GM21526 (cell line): ENCODE measurements around the gene C1orf116.

Source experiments
- ATAC-seq: cut with Tn5 transposase; IDR thresholded peaks from one replicate; pipeline ENCODE4 v1.9.1; 2021; ENCODE audit warnings: moderate library complexity; ENCODE audit not compliant: unreplicated experiment, low FRiP score

C1orf116 gene

GRCh38 chr1:207032528-207033017 is at the start of gene C1orf116:
Gene C1orf116, minus strand, starts transcription at chr1:207032756. Its CDS starts 5,158 bp downstream, at chr1:207027598.
- ATAC-seq, result no peak

DNA sequence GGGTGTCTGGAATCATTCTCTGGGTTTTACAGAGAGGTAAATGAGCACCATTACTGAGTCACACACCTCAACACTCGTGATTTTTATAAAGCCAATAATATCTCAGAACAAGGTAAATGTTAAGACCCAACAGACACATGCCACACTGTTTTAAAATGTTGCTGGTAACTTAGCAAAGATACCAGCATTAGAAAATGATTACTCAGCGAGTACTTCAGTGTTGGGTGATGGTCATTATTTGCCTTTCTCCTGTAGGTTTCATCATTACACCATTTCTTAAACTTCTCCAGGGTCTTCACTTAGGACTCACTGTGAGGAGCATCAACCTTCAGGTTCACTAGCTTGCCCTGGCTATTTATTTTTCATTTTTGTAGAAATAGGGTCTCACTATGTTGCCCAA is 49.2 kb upstream of the C1orf116 start:
- no peak for ATAC-seq

GRCh38 chr1:207081088-207081487 is 48.5 kb upstream of the C1orf116 start:
- no peak for ATAC-seq

- no peak for ATAC-seq
Observed at GRCh38 chr1:207079706-207080241, 47.2 kb upstream of the C1orf116 start.

DNA sequence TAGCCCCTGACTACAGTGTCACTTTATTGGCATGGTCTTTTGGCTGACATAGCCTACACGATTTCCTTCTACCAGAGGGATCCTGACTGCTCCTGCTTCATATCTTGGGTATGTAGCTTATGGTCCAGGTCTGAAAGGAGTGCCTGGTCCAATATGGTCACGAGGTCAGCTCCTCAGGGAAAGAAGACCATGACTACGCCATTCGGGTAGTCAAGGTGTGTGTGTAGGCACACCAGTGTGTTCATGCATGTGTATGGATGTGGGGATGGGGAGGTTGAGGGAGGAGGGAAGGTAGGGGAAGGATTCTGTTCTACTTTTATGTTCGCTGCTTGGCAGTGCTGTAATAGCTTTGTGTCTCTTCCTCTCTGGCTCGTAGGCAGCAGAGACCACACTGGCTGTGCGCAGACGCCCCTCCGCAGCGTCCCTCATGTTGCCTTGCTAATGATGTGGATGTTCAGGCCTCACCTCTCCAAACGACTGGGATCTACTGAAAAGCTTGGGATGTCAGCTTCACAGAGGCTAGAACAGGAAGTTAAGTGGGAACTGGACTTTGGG is 46.1 kb upstream of the C1orf116 start:
- ATAC-seq, result no peak

- ATAC-seq, result peak; percentile 55
Observed at GRCh38 chr1:207077470-207078377, 45.2 kb upstream of the C1orf116 start.

- no peak for ATAC-seq
Observed at GRCh38 chr1:207077012-207077411, 44.5 kb upstream of the C1orf116 start.

DNA sequence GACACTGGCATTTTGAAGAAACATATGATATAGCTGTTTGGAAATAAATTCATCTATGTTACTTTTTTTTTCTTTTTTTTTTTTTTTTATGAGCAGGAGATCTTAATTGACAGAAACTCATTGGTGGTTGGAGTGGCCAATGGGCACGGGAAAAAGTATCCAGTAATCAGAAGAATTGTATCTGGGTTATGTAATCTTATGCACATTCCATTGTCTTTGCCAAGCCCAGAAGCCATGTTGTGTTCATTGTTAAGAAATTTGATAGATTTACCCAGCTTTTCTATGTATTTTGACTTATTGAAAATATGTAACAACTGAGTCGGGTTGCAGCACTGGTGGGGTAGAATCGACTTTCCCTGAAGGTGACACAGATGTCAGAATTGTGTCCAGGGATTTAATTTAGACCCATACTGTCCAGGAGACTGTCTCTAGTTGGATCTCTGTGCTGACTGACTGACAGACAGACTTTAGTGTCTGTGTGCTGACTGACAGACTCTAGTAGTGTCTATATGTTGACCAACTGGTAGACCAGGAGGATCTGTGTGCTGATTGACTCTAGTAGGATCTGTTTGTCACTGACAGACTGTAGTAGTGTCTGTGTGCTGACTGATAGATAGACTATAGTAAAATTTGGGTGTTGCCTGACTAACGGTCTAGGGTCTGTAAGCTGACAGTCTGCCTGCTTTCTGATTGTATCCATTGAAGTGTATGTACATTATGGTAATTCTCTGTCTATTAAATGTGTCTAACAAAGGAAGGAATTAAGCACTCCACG is 43.8 kb upstream of the C1orf116 start:
- no peak for ATAC-seq

DNA sequence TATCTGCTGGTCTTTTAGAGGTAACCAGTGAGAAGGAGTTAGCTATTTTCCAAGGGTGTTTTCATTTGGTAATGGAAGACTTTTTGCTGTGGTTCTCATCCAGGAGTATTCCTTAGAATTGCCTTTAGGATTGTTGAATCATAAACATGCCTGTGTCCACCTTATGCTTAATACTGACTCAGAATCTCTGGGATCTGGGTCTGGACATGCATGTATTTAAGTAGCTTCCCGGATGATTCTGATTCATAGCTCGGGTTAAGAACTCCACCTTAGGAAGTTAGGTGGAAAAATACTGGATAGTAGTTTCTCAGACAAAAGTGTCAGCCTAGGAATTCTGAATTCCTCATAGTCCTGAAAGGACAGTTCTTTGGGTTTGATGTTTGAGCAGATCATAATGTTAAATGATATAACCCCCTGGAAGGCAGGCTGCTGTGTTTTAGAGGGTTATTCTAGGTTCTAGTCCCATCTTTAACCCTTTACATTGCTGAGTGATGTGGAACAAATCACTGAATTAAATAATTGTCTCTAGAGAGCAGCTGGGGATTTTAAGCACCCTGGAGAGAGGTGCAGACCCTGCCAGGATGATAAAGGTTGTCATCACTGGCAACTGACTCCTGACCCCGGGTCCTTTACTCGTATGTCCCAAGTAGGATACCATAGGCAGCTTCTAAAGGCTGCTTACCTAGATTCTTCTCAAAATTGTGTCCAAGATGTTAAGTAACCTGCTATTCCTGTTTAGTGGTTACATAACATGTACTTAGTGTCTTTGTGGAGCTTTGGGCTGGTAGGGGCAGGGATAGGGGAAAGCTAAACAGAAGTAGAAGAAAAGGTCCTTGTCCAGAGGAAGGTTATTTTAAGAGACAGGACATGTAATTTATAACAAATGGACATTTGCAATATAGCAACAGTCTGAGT is 41.6 kb upstream of the C1orf116 start:
- no peak for ATAC-seq

DNA sequence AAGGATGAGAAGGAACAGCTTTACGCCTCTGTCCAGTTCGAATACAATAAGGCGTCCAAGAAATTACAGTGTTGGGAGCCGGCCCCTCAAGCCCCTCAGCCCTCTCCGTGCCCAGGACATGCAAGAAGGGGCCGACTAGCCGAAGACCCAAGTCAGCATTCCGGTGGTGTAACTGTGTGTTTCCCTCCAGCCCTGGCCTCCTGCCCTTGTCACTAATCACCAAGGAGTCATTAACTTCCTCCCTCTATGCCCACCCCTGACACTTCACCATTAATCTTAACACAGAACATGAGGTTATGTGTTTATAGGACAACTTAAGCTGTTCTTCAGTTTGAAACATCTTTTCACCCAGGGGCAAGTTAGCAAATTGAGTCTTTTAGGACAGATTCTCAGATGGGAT is 39.7 kb upstream of the C1orf116 start:
- ATAC-seq, result no peak

GRCh38 chr1:207071426-207071825 is 38.9 kb upstream of the C1orf116 start:
- no peak for ATAC-seq

DNA sequence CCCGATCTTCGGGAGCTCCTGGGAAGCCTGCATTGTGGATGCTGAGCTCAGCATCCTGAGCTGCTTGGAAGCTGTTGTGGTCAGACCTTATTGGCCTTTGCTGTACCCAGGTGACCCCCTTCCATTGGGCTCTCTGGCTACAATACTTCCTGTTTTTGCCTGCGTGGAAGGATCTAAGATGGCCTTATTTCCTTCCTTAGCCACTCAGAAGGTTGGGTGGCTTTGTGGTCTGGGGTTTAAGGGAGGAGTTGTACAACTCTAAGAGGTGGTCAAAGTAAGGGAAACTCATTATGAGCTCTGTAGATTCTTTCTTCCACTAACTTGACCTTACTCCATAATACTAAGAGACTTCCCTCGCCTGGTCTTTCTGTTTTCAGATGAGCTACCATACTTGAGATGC is 38.3 kb upstream of the C1orf116 start:
- no peak for ATAC-seq

DNA sequence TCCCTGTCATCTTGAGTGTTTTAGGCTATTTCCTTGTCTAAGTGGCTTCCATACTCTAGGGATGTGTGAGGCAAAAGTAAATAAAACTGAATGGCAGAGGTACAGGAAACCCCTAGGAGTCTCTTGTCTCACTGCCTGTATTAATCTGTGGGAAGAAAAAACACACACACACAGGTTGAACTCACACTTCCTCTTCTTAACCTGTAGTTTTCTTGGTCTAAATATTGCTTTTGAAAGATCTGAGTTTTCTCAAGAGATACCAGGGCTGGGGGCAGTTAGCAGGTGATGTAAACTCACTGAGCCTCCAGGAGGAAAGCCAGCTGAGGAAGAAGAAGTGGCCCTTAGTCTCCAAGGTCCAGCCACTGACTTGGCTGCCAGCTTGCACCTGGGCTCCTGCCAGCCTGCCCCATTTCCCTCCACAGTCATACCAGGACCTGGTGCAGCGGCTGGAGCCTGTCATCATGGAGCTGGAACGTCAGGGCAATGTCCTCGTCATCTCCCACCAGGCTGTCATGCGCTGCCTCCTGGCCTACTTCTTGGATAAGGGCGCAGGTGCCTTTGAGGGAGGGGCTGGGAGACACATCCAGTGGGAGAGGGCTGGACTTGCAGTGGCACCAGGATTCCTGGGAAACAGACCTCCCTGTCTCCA is 37.4 kb upstream of the C1orf116 start:
- no peak for ATAC-seq

DNA sequence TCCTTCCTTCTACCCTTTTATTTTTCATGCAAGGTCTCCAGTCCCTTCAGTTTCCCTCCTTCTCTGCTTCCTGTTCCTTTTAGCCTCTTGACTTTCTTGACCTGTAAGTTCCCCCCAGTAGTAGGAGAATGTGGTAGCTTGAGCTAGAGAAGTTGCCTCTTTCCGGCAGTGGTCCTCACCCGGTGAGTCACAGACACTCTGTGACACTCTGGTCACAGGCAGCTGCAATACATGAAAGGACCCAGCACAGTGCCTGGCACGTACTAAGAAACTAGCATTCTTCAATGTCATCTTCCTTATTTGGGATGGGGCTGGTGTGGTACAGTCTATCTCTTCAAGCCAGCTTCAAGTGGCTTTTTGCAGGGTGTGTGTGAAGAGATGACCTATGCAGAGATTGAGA is 36.5 kb upstream of the C1orf116 start:
- no peak for ATAC-seq

DNA sequence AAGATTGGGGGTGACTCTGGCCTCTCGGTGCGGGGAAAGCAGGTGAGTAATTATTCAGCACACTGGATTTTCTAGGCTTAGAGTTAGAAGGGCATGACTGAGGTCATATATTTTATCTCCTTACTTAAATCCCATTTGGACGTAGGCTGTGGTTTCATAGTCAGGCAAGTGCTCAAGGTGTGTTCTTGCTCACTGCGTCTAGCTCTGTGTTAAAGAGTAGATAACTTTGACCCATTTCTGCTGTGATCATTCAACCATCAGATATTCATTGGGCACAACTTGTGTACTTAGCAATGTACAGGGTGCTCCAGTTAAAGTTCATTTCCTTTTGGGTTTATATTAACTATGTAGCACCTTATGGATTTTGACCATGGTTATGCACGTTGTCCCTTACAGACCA is 35.1 kb upstream of the C1orf116 start:
- no peak for ATAC-seq

DNA sequence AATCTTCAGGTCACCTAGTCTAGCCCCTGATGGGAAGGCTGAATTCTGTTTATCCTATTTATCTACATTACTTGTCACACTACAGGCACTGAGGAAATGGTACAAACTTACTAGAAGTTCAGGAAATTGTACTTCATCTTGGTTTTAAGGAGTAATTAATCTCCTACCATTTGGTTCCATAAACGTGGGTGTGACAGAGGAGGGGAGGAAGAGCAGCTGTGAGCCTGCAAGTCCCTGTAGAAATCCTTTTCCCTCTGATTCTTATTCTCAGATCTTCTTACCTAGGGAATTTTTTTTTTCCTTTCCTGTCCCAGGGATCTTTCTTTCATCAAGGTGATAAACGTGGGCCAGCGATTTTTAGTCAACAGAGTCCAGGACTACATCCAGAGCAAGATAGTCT is 34.6 kb upstream of the C1orf116 start:
- no peak for ATAC-seq

DNA sequence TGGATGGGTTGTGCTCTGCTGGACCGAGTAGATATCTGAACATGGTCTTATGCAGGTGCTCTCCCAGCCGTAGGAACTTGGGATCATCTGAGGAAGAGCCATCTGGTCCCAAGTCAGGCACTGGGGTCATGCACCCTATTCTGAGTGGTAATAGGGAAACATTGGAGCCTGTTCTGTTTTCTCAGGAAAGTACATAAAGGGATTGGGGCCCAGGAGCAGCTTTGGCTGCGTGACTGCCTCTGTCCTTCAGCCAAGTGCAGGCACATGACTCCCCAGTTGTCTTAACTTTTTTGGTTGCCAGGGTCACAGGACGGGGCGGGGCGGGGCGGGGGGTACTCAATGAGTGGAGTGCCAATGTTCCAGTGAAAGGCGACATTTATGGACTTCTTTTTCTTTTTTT is 32.0 kb upstream of the C1orf116 start:
- no peak for ATAC-seq

DNA sequence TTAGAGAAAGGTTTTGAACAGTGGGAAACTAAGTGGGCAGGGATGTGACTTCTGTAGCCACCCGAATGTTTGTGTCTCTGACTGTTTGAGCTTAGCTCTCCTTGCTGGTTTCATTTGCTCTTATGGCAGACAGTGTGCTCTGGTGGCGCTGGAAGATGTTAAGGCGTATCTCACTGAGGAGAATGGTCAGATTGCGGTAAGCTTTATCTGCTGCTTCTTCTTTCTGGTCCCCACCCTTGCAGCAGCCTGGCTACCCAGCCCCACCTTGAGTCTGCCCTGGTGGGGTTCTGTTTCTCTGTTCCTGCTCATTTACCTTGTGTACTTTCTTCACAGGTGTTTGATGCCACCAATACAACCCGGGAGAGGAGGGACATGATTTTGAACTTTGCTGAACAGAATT is 30.5 kb upstream of the C1orf116 start:
- no peak for ATAC-seq

DNA sequence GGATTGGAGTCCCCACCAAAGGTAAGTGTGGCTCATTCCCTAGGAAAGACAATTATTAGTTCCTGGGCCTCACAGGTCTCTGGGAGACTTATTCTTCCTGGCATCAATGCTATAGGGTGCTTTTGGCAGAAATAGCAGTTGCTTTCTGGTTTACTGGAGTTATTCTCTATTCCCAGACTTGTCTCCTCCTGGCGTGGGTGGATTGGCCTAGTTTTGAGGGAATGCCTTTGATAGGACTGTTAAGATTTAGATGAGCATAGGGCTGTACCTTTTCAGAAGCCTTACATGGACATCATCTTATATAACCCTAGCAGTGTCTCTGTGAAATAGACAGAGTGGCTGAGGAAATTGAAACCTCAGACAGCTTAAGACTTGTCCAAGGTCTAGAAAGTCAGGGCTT is 29.5 kb upstream of the C1orf116 start:
- no peak for ATAC-seq
